CD4-positive, alpha-beta T cell (primary cell): ENCODE data around the gene MRPS18A. TPM values are rescaled to one million over a fixed set of nuclear protein-coding genes. Genes with fewer than 3 reads are reported as not detected.

Experiments
- ATAC-seq: fragments of 200-7000 bp; cut with Tn5 transposase; one replicate; pipeline ENCODE4 v1.10.0; 2022; ENCODE audit warnings: mild to moderate bottlenecking; ENCODE audit not compliant: poor library complexity
- CTCF ChIA-PET: fragments of 350-600 bp; sonication (Branson Sonifier 250); formaldehyde crosslinking; loops from one replicate; lab custom pipeline; 2021; ENCODE audit warnings: antibody characterized with exemption, inconsistent platforms; lab: Charles Lee
- POLR2A ChIA-PET: fragments of 350-600 bp; sonication (Branson Sonifier 250); formaldehyde crosslinking; loops from one replicate; lab custom pipeline; 2021; ENCODE audit warnings: antibody characterized with exemption, inconsistent platforms; lab: Charles Lee
- DNase-seq, 14 experiments: peaks; one replicate each; pipeline ENCODE4 v3.0.0-alpha.2; 2013 to 2020; ENCODE audit warnings: mixed read lengths in 2 of 14
- H3K27ac ChIP-seq, 2 donors: one replicate each; pipeline versions ENCODE4 v1.5.1 to v1.7.0; 2013; ENCODE audit warnings: low read length in 2 of 2, low read depth in 1 of 2, mild to moderate bottlenecking in 1 of 2
- H3K27me3 ChIP-seq, 2 experiments: 1 replicate in 1 of 2; 2 replicates in 1 of 2; pipeline versions ENCODE4 v1.6.1 to v1.7.0; 2013; ENCODE audit warnings: low read length in 2 of 2, control low read depth in 1 of 2, mild to moderate bottlenecking in 1 of 2, moderate library complexity in 1 of 2; ENCODE audit not compliant: insufficient read depth in 2 of 2, control insufficient read depth in 1 of 2
- H3K36me3 ChIP-seq: one replicate; pipeline ENCODE4 v1.6.1; 2013; ENCODE audit warnings: low read length, control low read depth; ENCODE audit not compliant: insufficient read depth
- H3K4me1 ChIP-seq: one replicate; pipeline ENCODE4 v1.6.1; 2013; ENCODE audit warnings: low read length, control low read depth; ENCODE audit not compliant: insufficient read depth
- H3K4me3 ChIP-seq: one replicate; pipeline ENCODE4 v1.5.1; 2013; ENCODE audit warnings: mild to moderate bottlenecking, low read length, moderate library complexity
- H3K9me3 ChIP-seq, 2 experiments: 1 replicate in 1 of 2; 2 replicates in 1 of 2; pipeline versions ENCODE4 v1.6.1 to v1.7.0; 2013; ENCODE audit warnings: low read length in 2 of 2, mild to moderate bottlenecking in 2 of 2, control low read depth in 1 of 2, moderate library complexity in 1 of 2; ENCODE audit not compliant: control insufficient read depth in 1 of 2, insufficient read depth in 1 of 2
- H3K27ac Mint-ChIP-seq: one replicate; pipeline ENCODE4 v1.8.0; 2020; ENCODE audit warnings: mixed read lengths
- H3K27me3 Mint-ChIP-seq: one replicate; pipeline ENCODE4 v1.8.0; 2021; ENCODE audit warnings: mixed read lengths
- H3K36me3 Mint-ChIP-seq: one replicate; pipeline ENCODE4 v1.8.0; 2021; ENCODE audit warnings: low read depth, mixed read lengths
- H3K4me1 Mint-ChIP-seq: one replicate; pipeline ENCODE4 v1.8.0; 2021; ENCODE audit warnings: low read depth, mixed read lengths
- H3K4me3 Mint-ChIP-seq: one replicate; pipeline ENCODE4 v1.8.0; 2020; ENCODE audit warnings: mild to moderate bottlenecking, mixed read lengths
- H3K9me3 Mint-ChIP-seq: one replicate; pipeline ENCODE4 v1.8.0; 2020; ENCODE audit warnings: mixed read lengths
- CTCF ChIP-seq: fragments of 200-600 bp; IDR thresholded peaks from one replicate; pipeline ENCODE4 v1.8.0; 2022; ENCODE audit warnings: antibody characterized with exemption, mild to moderate bottlenecking
- intact Hi-C, 2 experiments: fragments of 100-400 bp; cut with DNase I in 1 of 2; cut with micrococcal nuclease in 1 of 2; formaldehyde crosslinking; loops; one replicate each; pipeline versions ENCODE4 v1.15.1 to v1.9.0; 2023 to 2025; cut with DNase I, micrococcal nuclease
- polyA plus RNA-seq, 2 donors: library from polyadenylated mRNA; unstranded; fragments of 120-200 nt; gene quantifications; one replicate each; pipeline ENCODE4 v1.2.1, GENCODE V29; 2013
- total RNA-seq, 174 experiments: library from RNA in 2 of 174; stranded (reverse) in 2 of 174; gene quantifications; one replicate each; pipeline ENCODE4 v1.2.3 and lab custom pipeline; 2021 to 2026

Gene MRPS18A
- total RNA-seq, result 10 to 100 TPM; 26.1 to 27.7 TPM
- 23.3 TPM for polyA plus RNA-seq (2013, experiment 1 of 2)
- polyA plus RNA-seq (2013, experiment 2 of 2), result 24.1 TPM
- 15.1 to 66.7 (median 24.1) reads per million in 172 experiments for total RNA-seq (lab: John Stamatoyannopoulos, UW)

GRCh38 chr6:43687437-43688347 lies at the start of gene MRPS18A:
Gene MRPS18A, minus strand, starts transcription at chr6:43687791. Its CDS starts 12 bp downstream, at chr6:43687779.
- H3K27me3 ChIP-seq, result peaks cover 0 to 1% of the 10 kb centered on the region in 2 experiments
- no peaks in the 10 kb centered on the region for H3K27me3 Mint-ChIP-seq
- DNase-seq (peak; percentile 57 to 86 (median 72)), ATAC-seq (peak; percentile 95)
- H3K4me3 ChIP-seq, result peak within 1 kb of the TSS; percentile 75
- peaks cover 15% of the 10 kb centered on the region for H3K36me3 ChIP-seq
- peak within 1 kb of the TSS; percentile 56 to 65 for H3K27ac ChIP-seq
- peaks cover 52% of the 10 kb centered on the region for H3K4me1 Mint-ChIP-seq
- CTCF ChIA-PET, result interaction anchor here (0.6 to 3.3 kb wide), 3 partner anchors 20 to 569 kb away, joined by 3 to 16 read pairs (median 3); no protein-coding TSS in a partner anchor
- H3K9me3 ChIP-seq, result no peaks in the 10 kb centered on the region
- TF ChIP-seq CTCF, result no peak
- H3K36me3 Mint-ChIP-seq, result peaks cover 23% of the 10 kb centered on the region
- H3K4me3 Mint-ChIP-seq, result peak within 1 kb of the TSS; percentile 96
- POLR2A ChIA-PET, result interaction anchor here (1.3 to 2.2 kb wide), 2 partner anchors 51 to 58 kb away, joined by 4 to 8 read pairs; partner anchors contain the start of gene GTPBP2
- H3K4me1 ChIP-seq, result peaks cover 33% of the 10 kb centered on the region
- H3K27ac Mint-ChIP-seq, result peak within 1 kb of the TSS; percentile 83
- H3K9me3 Mint-ChIP-seq, result no peaks in the 10 kb centered on the region
- intact Hi-C loops, result loop anchor here in 1 of 2 experiments (5.0 kb wide), 2 partner anchors 1910 to 1950 kb away; partner anchors contain the start of genes FRS3 and TFEB

- H3K4me3 Mint-ChIP-seq, result no peak overlapping the region
- no peaks in the 10 kb centered on the region for H3K27me3 Mint-ChIP-seq
- no peak for TF ChIP-seq CTCF
- DNase-seq, result no peak
- H3K9me3 Mint-ChIP-seq, result peaks cover 4% of the 10 kb centered on the region
- no peak for ATAC-seq
- POLR2A ChIA-PET, result no interaction called here
- H3K9me3 ChIP-seq, result no peaks in the 10 kb centered on the region
- H3K4me1 ChIP-seq, result peaks cover 28% of the 10 kb centered on the region
- CTCF ChIA-PET, result no interaction called here
- intact Hi-C loops, result no loop called here
- no peaks in the 10 kb centered on the region for H3K4me1 Mint-ChIP-seq
- H3K4me3 ChIP-seq, result no peak overlapping the region
- no peak overlapping the region for H3K27ac ChIP-seq
- no peaks in the 10 kb centered on the region for H3K36me3 Mint-ChIP-seq
- no peaks in the 10 kb centered on the region for H3K27me3 ChIP-seq
- H3K36me3 ChIP-seq, result no peaks in the 10 kb centered on the region
- H3K27ac Mint-ChIP-seq, result no peak overlapping the region
These were observed 49.3 kb upstream of the MRPS18A start for GRCh38 chr6:43736844-43737243.

GRCh38 chr6:43736211-43736786 lies 48.7 kb upstream of the MRPS18A start:
- Histone ChIP-seq H3K36me3 (no peaks in the 10 kb centered on the region), H3K27ac (no peak overlapping the region), H3K4me3 (no peak overlapping the region), H3K9me3 (peaks cover 0 to under 1% of the 10 kb centered on the region in 2 experiments), H3K4me1 (peaks cover 28% of the 10 kb centered on the region), H3K27me3 (no peaks in the 10 kb centered on the region)
- Mint-ChIP-seq H3K36me3 (no peaks in the 10 kb centered on the region), H3K4me1 (no peaks in the 10 kb centered on the region), H3K27ac (no peak overlapping the region), H3K27me3 (no peaks in the 10 kb centered on the region), H3K4me3 (no peak overlapping the region), H3K9me3 (peaks cover 8% of the 10 kb centered on the region)
- CTCF ChIA-PET, result no interaction called here
- POLR2A ChIA-PET, result no interaction called here
- no peak for TF ChIP-seq CTCF
- no peak for ATAC-seq
- intact Hi-C loops, result no loop called here
- no peak for DNase-seq
